ENCODE measurements around the gene PCDHB8.
A peak's percentile ranks its signal among the peaks of the same experiment; 100 is the strongest.
"Not testable (repeated sequence)": the region's sequence is repeated elsewhere in the genome, so short reads cannot be mapped to it uniquely, and the experiment has no call there.

Gene PCDHB8

GRCh38 chr5:141177577-141178191 lies at the start of gene PCDHB8:
Gene PCDHB8 (plus strand): TSS chr5:141177790. CDS start chr5:141178035, 245 bp downstream.
- DNase-seq = not testable (repeated sequence)

DNA sequence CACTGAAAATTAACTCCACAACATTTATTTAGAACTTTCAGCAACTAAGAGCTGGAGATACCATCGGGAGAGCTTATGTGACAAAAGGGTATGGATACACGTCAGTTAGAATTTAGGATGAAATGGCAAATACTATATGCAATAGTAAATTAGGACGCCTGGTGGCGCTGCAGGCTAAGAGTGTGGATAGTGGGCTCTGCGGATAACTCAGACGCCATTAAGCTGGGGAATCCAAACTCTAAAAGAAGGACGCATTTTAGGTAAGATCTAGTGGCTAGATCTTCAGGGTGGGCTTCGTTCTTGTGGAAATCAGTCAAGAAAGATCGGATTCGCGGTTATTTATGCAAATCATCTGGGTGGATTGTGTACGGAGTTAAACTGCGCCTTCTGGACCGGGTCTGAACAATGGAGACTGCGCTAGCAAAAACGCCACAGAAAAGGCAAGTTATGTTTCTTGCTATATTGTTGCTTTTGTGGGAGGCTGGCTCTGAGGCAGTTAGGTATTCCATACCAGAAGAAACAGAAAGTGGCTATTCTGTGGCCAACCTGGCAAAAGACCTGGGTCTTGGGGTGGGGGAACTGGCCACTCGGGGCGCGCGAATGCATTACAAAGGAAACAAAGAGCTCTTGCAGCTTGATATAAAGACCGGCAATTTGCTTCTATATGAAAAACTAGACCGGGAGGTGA lies 42.4 kb upstream of the PCDHB8 start, which contains the start of gene PCDHB5:
TSS of gene PCDHB5 (plus strand) at position 177 of the 688 bp plus-strand sequence. CDS start at position 406, 229 bp downstream.
- DNase-seq = no peak

GRCh38 chr5:141135718-141136266 lies 41.8 kb upstream of the PCDHB8 start:
- DNase-seq = no peak

DNA sequence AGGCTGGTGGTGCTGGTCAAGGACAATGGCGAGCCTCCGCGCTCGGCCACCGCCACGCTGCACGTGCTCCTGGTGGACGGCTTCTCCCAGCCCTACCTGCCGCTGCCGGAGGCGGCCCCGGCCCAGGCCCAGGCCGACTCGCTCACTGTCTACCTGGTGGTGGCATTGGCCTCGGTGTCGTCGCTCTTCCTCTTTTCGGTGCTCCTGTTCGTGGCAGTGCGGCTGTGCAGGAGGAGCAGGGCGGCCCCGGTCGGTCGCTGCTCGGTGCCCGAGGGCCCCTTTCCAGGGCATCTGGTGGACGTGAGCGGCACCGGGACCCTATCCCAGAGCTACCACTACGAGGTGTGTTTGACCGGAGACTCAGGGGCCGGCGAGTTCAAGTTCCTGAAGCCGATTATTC lies 40.2 kb upstream of the PCDHB8 start:
- not testable (repeated sequence) for DNase-seq

DNA sequence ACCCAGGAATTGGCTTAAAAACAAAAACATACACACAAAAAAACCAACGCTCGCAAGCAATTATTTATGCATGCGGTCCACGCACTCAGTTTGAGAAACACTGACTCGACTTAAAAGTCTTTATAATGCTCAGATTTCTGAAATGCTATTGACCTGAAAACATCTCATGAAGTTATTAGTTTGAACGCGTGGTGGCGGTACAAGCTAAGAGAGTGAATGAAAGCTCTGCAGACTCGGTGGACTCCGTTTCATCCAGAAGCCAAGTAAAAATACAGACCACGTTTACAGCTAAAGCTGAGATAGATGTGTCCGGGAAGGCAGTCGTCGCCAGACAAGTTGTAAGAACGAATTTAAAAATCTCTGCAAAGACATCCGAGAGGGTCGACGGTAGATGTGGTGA lies 27.8 kb upstream of the PCDHB8 start, which contains the start of gene PCDHB6:
TSS of gene PCDHB6 (plus strand) at position 246 of the 400 bp plus-strand sequence. CDS start 201 bp downstream, outside the sequence.
- DNase-seq = peak; percentile 8

DNA sequence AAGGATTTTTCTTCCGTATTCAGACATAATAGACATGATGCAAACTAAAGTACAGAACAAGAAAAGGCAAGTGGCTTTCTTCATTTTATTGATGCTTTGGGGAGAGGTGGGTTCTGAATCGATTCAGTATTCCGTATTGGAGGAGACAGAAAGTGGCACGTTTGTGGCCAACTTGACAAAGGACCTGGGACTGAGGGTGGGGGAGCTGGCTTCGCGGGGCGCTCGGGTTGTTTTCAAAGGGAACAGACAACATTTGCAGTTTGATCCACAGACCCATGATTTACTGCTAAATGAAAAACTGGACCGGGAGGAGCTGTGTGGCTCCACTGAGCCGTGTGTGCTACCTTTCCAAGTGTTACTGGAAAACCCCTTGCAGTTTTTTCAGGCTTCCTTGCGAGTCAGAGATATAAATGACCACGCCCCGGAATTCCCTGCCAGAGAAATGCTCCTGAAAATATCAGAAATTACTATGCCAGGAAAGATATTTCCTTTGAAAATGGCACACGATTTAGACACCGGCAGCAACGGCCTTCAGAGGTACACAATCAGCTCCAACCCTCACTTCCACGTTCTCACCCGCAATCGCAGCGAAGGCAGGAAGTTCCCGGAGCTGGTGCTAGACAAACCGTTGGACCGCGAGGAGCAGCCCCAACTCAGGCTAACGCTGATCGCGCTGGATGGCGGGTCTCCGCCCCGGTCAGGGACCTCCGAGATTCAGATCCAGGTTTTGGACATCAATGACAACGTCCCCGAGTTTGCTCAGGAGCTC lies 27.2 kb upstream of the PCDHB8 start:
- no peak for DNase-seq

- DNase-seq = no peak
These were observed 26.6 kb upstream of the PCDHB8 start for GRCh38 chr5:141150993-141151325.

DNA sequence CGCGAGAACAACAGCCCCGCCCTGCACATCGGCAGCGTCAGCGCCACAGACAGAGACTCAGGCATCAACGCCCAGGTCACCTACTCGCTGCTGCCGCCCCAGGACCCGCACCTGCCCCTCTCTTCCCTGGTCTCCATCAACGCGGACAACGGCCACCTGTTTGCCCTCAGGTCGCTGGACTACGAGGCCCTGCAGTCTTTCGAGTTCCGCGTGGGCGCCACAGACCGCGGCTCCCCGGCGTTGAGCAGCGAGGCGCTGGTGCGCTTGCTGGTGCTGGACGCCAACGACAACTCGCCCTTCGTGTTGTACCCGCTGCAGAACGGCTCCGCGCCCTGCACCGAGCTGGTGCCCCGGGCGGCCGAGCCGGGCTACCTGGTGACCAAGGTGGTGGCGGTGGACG lies 26.0 kb upstream of the PCDHB8 start:
- not testable (repeated sequence) for DNase-seq

GRCh38 chr5:141152096-141152495 lies 25.5 kb upstream of the PCDHB8 start:
- DNase-seq = not testable (repeated sequence)

GRCh38 chr5:141155540-141156374 lies 21.8 kb upstream of the PCDHB8 start:
- DNase-seq = no peak

- not testable (repeated sequence) for DNase-seq
These were observed 20.2 kb upstream of the PCDHB8 start for GRCh38 chr5:141157356-141157755.

- not testable (repeated sequence) for DNase-seq
These were observed 19.7 kb upstream of the PCDHB8 start for GRCh38 chr5:141157901-141158300.

- no peak for DNase-seq
These were observed 5.0 kb upstream of the PCDHB8 start, which contains the start of gene PCDHB7 for GRCh38 chr5:141172381-141173204. Gene PCDHB7 (plus strand): TSS chr5:141172644. CDS start chr5:141172836, 192 bp downstream.

GRCh38 chr5:141174291-141175104 lies 3.1 kb upstream of the PCDHB8 start:
- DNase-seq = not testable (repeated sequence)

GRCh38 chr5:141175933-141176332 lies 1.7 kb upstream of the PCDHB8 start:
- no peak for DNase-seq

DNA sequence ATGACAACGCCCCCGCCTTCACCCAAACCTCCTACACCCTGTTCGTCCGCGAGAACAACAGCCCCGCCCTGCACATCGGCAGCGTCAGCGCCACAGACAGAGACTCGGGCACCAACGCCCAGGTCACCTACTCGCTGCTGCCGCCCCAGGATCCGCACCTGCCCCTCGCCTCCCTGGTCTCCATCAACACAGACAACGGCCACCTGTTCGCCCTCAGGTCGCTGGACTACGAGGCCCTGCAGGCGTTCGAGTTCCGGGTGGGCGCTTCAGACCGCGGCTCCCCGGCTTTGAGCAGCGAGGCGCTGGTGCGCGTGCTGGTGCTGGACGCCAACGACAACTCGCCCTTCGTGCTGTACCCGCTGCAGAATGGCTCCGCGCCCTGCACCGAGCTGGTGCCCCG lies 1.8 kb downstream of the PCDHB8 start:
- DNase-seq = not testable (repeated sequence)

- DNase-seq = not testable (repeated sequence)
These were observed 2.3 kb downstream of the PCDHB8 start for GRCh38 chr5:141179876-141180275.

DNA sequence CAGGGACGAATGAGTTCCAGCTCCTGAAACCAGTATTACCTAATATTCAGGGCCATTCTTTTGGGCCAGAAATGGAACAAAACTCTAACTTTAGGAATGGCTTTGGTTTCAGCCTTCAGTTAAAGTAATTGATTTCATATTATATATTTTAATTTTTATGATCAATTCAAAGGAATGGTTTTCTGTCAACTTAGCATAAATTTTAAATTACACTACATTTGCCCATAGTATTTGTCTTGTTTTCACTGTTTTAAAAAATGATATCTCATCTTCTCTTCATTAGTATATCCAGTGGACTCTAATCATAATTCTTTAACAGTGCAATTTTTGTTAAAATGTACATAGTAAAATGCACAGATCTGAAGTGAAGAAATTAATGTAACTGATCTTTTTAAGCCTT lies 2.7 kb downstream of the PCDHB8 start:
- no peak for DNase-seq

DNA sequence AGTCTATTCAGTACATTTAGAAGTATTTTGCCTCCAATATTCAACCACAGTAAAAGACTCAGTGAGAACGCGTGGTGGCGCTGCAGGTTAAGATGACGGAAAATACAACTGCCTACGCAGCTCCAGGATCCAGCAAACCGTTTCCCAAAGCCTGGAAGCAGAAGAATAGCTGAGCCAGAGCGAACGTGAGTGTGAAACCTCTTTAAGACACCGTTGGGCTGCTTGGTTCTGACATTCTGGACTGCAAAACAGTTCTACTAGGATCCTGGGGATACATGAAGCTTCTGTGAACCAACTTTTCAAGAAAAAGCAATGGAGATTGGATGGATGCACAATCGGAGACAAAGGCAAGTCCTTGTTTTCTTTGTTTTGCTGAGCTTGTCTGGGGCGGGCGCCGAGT lies 4.7 kb downstream of the PCDHB8 start, which contains the start of gene PCDHB16:
TSS of gene PCDHB16 (plus strand) at position 140 of the 400 bp plus-strand sequence. CDS start at position 313, 173 bp downstream.
- DNase-seq = no peak
